Measurements from ENCODE around the gene LPAR3.
"Not testable (repeated sequence)": the region's sequence is repeated elsewhere in the genome, so short reads cannot be mapped to it uniquely, and the experiment has no call there.

Gene LPAR3

DNA sequence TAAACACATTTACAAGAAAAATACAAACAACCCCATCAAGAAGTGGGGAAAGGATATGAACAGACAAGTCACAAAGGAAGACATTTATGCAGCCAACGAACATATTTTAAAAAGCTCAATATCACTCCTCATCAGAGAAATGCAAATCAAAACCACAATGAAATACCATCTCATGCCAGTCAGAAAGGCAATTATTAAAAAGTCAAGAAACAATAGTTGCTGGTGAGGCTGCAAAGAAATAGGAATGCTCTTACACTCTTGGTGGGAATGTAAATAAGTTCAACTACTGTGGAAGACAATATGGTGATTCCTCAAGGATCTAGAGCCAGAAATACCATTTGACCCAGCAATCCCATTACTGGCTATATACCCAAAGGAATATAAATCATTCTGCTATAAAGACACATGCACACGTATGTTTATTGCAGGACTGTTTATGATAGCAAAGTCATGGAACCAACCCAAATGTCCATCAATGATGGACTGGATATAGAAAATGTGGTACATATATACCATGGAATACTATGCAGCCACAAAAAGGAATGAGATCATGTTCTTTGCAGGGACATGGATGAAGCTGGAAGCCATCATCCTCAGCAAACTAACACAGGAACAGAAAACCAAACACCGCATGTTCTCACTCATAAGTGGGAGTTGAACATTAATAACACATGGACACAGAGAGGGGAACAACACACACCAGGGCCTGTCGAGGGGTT lies 15.9 kb upstream of the LPAR3 start:
- H3K4me3 ChIP-seq (ENCODE audit: low read depth, low read length); DNase-seq (ENCODE audit: low read depth): not testable (repeated sequence)

DNA sequence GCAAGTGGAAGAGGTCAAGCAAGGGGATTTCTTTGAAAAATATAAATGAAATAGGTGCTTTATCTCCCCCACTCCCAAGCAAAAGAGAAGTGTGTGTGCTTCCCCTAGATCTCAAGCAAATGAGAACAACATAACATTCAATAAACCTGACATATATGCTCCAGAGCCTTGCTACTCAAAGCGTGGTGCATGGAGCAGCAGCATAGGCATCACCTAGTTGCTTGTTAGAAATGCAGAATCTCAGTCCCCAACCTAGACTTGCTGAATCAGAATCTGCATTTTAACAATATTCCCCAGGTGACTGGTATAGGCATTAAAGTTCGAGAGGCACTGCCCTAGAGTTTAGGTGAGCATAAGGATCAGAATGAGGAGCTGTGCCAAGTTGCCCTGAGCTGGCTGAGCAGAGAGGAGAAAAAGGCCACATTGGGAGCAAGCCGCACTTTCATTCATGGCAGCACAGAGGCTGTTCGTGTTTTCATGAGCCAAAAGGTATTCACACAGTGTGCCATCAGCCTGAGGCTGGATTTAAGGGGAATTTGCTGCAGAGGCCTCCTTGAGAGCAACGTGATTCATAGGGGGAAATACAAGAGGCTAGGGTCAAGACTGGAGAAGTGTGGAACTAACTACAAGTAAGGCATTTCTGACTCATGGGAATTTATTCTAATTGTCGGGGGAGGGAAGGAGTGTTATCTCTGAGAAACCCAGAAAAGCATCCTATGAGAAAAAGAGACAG lies 14.3 kb upstream of the LPAR3 start:
- peak; percentile 26 for DNase-seq (ENCODE audit: low read depth)
- H3K4me3 ChIP-seq (ENCODE audit: low read depth, low read length), result no peak overlapping the region

DNA sequence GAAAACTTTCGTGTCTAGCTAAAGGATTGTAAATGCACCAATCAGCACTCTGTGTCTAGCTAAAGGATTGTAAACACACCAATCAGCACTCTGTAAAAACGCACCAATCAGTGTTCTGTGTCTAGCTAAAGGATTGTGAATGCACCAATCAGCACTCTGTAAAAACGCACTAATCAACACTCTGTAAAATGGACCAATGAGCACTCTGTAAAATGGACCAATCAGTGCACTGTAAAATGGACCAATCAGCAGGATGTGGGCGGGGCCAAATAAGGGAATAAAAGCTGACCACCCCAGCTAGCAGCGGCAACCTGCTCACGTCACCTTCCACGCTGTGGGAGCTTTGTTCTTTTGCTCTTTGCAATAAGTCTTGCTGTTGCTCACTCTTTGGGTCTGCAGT lies 9.7 kb upstream of the LPAR3 start:
- not testable (repeated sequence) for DNase-seq (ENCODE audit: low read depth); H3K4me3 ChIP-seq (ENCODE audit: low read depth, low read length)

DNA sequence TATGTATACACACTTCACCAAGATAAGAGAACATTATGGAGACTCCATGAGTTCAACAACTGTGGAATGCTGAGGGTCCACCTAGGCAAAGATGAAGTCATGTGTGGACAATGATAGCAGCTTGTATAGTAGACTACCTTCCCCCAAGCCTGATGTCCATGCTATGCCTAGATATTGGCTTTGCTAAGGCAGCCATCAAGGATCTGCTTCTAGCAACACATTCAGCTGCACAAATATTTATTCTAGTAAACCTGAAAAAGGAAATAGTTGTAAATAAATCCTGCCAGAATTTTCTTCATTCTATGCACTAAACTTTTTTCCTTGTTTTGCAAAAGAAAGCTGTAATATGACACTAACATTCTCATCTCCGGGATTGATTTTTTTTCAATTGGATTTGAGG lies 7.0 kb upstream of the LPAR3 start:
- H3K4me3 ChIP-seq (ENCODE audit: low read depth, low read length), result no peak overlapping the region
- no peak for DNase-seq (ENCODE audit: low read depth)

DNA sequence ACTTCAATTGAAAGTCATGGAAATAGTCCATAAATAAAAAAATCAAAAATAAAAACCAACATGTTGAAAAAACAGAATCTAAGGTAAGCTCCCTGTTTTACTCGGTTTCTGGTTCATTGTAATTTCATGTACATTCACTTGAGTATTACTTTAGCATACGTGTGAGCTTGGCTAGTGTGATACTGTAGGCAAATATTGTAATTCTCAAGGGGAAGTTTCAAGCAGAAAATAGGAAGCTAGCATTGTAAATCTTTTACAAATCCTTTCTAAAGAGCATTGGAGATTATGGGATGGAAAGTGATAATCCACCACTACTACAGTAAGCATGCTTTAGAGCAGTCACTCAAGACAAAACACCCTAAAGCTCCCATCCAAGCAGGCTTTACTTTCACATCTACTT lies 3.3 kb upstream of the LPAR3 start:
- DNase-seq (ENCODE audit: low read depth), result no peak
- H3K4me3 ChIP-seq (ENCODE audit: low read depth, low read length), result no peak overlapping the region

DNA sequence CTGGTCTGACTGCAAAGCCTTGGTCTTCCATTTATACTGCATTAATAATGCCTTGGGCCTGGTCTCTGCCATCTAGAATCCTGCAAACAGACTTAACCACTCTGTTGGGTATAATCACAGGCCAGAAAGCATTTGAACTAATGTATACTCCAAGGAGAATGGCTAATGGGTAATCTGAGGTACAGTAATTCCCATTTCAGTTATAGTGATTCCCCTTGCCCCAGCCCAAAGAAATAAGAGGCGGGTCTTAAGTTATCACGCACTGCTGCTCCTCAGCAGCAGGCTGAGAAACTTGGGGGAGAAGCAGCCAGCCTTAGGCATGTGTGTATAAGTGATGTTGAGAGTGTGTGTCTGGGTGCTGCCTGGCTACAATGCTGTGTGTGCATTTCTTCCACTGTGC lies 2.4 kb downstream of the LPAR3 start:
- DNase-seq (ENCODE audit: low read depth), result no peak
- H3K4me3 ChIP-seq (ENCODE audit: low read depth, low read length), result no peak overlapping the region

DNA sequence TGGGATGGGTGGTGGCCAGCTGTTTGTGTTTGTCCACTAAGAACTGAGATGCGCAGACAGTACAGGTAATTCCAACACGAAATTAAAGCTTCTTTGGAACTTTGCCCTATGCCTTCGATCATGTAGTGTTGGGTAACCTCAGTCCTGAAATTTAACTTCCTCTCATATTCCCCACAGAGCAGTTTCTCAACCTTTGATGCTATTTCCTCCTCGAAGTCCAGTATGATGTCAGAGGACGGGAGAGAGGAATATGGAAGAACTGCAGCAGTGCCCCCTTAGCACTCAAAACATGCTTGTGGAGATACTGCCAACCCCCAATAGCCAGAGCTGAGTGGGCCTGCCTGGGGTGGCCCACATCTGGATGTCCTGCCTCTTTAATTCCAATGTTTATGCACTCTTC lies 3.6 kb downstream of the LPAR3 start:
- H3K4me3 ChIP-seq (ENCODE audit: low read depth, low read length), result no peak overlapping the region
- no peak for DNase-seq (ENCODE audit: low read depth)

DNA sequence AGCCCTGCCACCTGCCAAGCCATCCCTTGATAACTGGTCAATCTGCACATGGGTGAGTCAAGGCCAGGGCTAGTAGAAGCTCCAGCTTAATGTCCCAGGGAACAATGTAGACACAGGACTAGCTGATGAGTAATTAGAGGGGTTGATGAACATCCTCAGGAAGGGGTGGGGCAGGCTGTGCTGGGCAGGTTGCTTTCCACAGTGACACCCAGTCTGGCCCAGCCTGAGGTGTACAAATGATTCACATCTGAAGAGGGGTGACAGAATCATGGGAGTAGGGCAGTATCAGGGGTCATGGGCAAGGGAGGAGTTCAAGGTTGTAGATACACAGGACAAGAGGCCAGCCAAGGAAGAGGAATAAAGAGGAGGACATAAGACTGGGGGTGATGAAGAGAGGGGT lies 4.3 kb downstream of the LPAR3 start:
- no peak overlapping the region for H3K4me3 ChIP-seq (ENCODE audit: low read depth, low read length)
- no peak for DNase-seq (ENCODE audit: low read depth)

DNA sequence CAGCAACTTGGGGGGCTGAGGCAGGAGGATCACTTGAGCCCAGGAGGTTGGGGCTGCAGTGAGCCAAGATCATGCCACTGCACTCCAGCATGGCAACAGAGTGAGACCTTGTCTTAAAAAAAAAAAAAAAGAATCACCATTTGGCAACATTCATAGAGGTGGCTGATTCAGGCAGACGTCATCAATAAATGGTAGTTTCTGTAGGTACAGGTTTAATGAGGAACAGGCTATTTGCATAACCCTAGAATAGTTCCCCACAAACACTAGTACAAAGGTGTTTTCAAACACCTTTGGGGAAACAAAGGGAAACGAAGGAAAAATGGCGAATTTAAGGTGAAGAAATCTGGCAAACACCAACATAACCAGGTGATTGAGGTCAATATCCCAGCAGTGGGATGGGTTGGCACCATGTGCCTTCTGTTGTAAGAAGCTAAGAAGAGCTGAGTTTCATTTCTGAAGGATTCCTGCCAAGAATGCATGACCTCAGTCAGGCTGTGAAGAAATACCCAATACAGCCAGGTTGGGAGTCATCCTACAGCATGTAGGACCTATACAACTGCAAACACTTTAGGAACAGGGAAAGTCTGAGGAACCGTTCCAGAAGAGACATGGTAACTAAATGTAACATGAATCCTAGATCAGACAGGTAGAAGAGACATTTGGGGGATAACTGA lies 5.6 kb downstream of the LPAR3 start:
- DNase-seq (ENCODE audit: low read depth), result peak; percentile 64
- no peak overlapping the region for H3K4me3 ChIP-seq (ENCODE audit: low read depth, low read length)

DNA sequence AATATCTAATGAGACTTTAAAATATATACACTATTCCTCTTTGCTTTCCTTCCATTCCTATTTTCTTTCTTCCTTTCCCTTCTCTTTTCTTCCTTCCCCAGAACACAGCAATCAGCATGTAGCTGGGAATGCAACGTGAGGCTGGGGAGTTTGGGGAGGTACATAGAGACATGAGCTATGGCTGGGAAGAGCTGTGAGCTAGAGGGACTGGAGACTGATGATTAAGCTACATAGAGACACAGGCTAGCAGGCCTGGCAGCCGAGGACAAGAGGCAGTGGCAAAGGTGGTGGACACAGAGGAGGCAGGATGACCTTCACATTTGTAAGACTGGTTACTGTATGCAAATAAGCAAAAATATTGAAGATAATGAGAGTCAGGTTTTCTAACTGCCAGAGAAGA lies 7.5 kb downstream of the LPAR3 start:
- H3K4me3 ChIP-seq (ENCODE audit: low read depth, low read length), result no peak overlapping the region
- DNase-seq (ENCODE audit: low read depth), result no peak

DNA sequence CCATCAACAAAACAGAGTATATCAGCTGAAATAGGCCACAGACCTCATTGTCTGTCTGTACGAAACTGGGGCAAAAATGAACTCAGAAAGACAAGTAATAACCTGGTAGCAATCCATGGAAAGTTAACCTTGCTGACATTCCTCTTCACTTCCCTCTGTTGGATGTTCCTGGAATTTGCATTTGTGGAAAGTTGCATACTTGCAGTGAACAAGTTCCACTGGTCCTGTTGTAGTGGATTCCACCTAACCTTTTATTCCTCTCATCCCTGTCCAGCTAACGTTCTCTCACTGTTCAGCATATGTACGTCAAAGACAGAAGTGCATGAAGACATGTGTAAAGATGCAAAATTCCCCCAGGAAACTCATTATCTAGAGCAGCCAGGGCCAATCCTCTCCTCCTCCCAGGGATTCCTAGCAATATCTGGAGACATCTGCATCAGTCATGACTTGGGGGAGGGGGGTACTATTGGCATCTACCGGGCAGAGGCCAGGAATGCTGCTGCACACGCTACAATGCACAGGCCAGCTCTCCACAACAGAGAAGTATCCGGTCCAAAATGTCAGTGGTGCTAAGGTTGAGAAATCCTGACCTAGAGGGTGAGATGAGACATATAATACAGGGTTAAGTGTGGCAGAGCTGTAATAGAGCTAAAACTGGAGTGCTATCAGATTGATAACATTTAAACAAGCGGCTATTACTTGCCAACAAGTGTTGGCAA lies 8.2 kb downstream of the LPAR3 start:
- no peak for DNase-seq (ENCODE audit: low read depth)
- no peak overlapping the region for H3K4me3 ChIP-seq (ENCODE audit: low read depth, low read length)

DNA sequence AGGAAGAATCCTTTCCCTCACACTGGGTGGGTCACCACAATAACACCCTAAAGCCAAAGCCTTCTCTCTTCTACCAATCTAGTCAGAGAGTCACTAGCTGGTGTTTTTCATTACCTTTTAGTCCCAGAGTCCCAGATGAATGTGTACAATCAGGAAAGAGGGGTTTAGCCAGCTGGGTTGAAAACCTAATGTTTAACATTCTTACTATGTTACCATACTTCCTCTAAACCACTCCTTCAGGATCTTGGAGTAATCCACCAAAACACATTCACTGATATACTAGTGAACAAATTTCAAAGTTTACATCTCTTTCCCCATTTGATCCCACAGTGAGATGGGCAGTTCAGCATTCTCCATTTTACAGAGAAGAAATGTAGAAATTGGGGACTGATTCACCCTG lies 9.7 kb downstream of the LPAR3 start:
- H3K4me3 ChIP-seq (ENCODE audit: low read depth, low read length), result no peak overlapping the region
- DNase-seq (ENCODE audit: low read depth), result no peak

DNA sequence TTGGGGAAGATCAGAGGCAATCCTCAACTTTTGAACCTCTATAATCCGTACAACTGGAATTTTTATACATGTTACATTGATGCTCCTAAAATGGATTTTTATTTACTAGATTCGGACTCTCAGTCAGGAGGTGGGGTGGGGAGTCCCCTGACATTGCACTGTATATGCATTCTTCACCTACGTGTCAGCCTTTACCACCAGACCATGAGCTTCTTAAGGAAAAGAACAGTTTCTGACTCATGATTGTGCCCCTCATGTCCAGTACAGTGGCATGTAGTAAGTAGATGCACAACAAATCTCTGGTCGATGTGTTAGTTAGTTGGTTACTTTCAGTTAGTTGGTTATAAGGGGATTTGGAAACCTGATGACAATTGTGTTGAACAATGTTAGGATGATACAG lies 15.4 kb downstream of the LPAR3 start:
- no peak overlapping the region for H3K4me3 ChIP-seq (ENCODE audit: low read depth, low read length)
- DNase-seq (ENCODE audit: low read depth), result no peak

DNA sequence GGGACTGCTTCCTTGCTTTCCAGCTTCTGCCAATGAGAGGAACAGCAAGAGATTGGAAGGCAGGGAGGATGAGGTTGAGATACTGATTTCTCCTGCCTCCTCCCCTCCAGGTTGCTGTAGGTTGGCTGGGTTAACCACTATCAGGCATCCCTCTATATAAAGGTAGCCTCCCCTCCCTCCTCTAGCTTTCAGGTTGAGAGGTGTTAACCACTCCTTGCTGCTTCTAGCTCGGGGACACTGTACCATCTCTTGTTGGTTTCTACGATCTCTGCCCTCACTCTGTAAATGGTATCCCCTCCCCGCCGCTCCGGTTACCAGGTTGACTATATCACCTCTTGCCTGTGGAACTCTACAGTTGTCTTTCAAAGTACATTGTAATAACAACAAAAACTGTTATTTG lies 16.7 kb downstream of the LPAR3 start:
- DNase-seq (ENCODE audit: low read depth), result no peak
- no peak overlapping the region for H3K4me3 ChIP-seq (ENCODE audit: low read depth, low read length)

DNA sequence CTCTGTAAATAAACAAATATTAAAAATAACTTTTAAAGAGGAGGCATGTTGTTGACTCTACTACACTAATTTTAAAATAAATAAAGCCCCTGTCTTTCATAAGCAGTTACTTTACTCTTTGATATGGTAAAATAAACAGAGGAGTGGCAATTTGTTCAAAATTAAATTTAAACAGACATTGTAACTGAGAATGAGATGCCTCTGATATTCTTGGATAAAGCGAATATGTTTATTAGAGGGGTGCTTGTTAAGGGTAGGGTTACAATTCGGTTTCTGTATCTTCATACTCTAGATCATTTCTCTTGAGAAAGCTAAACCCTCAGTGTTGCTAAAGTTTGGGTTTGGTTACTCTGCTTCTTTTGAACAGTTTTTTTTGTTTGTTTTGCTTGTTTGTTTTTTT lies 19.6 kb downstream of the LPAR3 start:
- no peak overlapping the region for H3K4me3 ChIP-seq (ENCODE audit: low read depth, low read length)
- DNase-seq (ENCODE audit: low read depth), result no peak

DNA sequence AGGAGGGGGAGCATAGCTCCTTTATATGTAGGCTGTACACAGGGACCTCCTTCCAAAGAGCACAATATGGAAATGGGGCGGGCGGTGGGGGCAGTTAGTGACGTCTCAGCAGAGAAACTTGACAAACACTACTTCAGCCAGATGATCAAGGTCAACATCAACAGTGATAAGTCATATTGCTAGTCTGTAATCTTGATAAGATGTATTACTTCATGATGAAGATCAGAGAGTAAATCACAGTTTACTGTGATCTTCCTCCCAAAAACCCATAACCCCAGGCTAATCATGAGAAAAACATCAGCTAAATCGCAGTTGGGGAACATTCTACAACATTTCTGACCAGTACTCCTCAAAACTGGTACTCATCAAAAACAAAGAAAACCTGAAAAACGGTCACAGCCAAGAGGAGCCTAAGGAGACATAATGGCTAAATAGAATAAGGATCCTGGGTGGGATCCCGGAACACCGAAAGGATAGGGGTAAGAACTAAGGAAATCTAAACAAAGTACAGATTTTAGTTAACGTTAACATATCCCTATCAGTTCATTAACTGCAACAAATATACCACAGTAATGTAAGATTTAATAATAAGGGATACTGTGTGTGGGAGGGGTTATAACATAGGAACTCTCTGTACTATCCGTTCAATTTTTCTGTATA lies 20.2 kb downstream of the LPAR3 start:
- DNase-seq (ENCODE audit: low read depth), result no peak
- no peak overlapping the region for H3K4me3 ChIP-seq (ENCODE audit: low read depth, low read length)

DNA sequence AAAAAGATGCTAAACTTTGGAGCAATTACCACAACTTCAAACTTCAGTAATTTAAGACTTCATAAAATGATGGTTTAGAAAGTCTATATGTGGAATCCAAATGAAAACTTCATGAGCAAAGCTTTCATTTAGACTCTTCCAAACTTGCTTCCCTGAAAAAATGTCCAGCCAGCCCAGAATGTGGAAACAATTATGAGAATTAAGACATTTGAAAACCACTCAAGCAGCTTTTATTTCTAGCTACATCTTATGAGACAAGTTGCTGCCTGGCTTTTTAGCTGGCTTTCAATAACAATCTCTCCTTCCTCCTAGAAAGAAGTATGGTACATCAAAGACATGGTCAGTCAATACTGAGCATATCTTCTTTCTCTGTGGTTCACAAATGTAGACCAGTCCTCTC lies 21.8 kb downstream of the LPAR3 start:
- no peak overlapping the region for H3K4me3 ChIP-seq (ENCODE audit: low read depth, low read length)
- DNase-seq (ENCODE audit: low read depth), result no peak

DNA sequence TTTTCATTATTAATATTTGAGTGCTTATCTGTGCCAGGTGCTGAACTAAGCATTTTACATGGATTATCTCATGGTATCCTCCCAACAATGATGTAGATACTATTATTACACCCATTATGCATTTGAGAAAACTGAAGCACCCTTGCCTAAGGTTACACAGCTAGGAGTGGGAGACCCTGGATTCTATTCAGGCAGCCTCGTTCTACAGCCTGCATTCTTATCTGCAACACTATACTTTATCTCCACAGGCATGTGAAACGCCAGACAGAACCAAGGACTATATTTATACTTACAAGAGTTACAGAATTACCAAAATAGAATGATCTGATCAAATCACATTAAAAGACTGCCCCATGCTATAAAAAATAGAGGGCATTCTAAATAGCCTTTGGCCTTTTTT lies 22.4 kb downstream of the LPAR3 start:
- no peak for DNase-seq (ENCODE audit: low read depth)
- no peak overlapping the region for H3K4me3 ChIP-seq (ENCODE audit: low read depth, low read length)

DNA sequence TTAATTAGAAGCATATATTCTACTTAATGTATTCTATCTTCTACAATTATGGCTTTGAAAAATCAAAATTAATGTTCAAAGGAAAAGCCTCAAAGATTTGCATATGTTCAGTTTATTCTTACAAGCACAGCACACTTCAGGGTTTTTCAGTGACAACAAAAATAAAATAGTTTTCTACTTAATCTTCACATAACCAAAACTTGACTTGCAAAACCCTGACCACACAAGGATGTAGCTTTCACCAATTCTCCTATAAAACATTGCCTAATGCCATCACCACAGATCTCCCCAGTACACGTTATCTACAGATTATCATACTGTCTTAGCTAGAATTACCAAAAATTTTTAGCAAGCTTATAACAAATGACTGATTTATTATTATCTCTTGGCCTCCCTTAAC lies 23.3 kb downstream of the LPAR3 start:
- DNase-seq (ENCODE audit: low read depth), result no peak
- H3K4me3 ChIP-seq (ENCODE audit: low read depth, low read length), result no peak overlapping the region

DNA sequence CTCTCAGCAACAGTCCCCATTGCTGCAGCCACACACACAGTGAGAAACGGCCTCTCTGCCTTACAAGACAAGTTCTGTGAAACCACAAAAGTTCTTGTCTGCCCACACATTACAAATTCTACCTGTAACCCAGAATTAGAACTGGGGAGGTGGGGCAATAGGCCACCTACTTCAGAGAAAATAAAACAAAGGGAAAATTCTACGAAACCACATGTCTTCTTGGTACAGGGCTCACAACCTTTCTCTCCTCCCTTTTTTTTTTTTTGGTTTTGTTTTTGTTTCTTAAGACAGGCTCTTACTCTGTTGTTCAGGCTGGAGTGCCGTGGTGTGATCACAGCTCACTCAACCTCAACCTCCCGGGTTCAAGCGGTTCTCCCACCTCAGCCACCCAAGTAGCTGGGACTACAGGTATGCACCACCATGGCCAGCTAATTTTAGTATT lies 30.2 kb downstream of the LPAR3 start:
- no peak for DNase-seq (ENCODE audit: low read depth)
- H3K4me3 ChIP-seq (ENCODE audit: low read depth, low read length), result no peak overlapping the region

All from skeletal muscle cell (primary cell).